GM18498 (cell line): ENCODE results near the gene FAM149A.

Experiments
- ATAC-seq: cut with Tn5 transposase; IDR thresholded peaks from one replicate; pipeline ENCODE4 v1.9.1; 2021; ENCODE audit warnings: mild to moderate bottlenecking, moderate library complexity; ENCODE audit not compliant: unreplicated experiment

The FAM149A gene

GRCh38 chr4:186104114-186104889, at the start of gene FAM149A:
Gene FAM149A, plus strand, starts transcription at chr4:186104704.
- peak; percentile 81 for ATAC-seq

- ATAC-seq, result peak; percentile 100
Observed at GRCh38 chr4:186058253-186058979, 46.1 kb upstream of the FAM149A start.

DNA sequence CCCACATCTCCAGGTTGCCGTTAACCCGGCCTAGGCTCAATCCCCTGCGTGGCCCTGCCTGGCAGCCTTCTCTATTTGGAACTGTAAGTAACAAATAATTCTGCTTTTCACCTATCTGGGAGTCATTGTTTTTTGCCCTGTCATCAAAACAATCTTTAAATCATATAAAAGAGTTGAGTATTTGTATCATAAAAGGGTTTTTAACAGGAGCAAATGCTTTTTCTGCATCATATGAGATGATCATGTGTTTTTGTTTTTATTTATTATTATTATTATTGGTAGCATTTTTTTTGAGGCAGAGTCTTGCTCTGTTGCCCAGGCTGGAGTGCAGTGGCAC, 45.6 kb upstream of the FAM149A start:
- ATAC-seq, result no peak

DNA sequence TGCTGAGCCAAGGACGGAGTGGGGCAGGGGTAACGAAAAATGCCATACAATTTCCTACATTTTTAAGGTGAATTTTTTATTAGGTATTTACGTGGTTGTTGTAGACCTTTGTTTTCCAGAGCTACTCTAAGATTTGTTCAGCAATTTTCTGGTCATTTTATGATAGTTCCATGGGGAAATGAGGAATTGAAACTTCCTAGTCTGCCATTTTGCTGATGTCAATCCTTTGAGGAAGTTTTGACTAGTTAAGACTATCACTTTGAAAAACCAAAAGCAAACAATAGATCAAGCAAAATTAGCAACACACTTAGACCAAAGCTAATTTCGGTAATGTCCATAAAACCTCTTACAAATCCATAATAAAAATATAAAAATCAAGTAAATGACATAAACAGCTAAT, 42.6 kb upstream of the FAM149A start:
- ATAC-seq, result no peak

DNA sequence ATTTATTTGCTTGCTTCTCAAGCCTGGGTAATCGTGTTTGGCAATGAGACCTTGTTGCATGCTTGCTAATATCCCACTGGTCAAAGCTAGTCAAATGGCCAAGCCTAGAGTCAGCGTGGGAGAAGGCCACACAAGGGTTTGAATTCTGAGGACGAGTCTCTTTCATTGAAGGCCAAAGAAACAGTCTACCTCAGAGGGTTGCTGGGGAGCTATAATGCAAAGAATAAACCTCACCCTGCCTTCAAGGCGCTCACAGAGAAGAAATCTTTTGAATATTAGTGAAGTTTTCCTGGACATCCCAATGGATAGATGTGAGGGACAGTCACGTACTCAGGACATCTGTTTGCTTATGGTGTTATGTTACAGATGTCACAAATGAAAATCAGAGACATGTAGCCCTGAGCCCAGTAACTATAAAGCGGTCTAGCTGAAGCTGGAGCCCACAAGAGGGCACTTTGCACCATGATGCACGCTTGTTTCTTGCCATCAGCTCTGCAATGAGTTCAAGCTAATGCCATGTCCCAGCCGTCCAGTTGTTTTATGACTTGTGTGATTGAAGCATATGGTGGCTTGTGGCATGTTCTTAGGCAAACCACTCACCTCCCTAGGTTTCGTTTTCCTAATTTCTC, 36.6 kb upstream of the FAM149A start:
- peak; percentile 94 for ATAC-seq

GRCh38 chr4:186068581-186069348, 35.7 kb upstream of the FAM149A start, which contains the start of gene TLR3:
Gene TLR3, plus strand, starts transcription at chr4:186069156. Its CDS starts 7,464 bp downstream, at chr4:186076620.
- no peak for ATAC-seq

GRCh38 chr4:186069729-186070128, 34.8 kb upstream of the FAM149A start:
- no peak for ATAC-seq

GRCh38 chr4:186072516-186072915, 32.0 kb upstream of the FAM149A start:
- no peak for ATAC-seq

DNA sequence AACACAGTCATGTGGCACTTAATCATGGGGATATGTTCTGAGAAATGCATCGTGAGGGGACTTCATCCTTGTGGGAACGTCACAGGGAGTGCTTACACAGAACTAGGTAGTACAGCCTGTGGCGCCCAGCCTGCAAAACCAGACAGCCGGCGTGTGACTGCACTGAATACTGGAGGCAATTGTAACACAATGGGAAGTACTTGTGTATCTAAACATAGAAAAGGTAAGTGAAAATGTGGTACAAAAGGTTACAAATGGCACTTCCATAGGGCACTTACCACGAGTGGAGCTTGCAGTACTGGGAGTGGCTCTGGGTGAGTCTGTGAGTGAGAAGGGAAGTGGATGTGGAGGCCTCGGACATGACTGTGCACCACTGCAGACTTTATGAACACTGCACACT, 30.3 kb upstream of the FAM149A start:
- no peak for ATAC-seq

GRCh38 chr4:186078981-186079638, 25.4 kb upstream of the FAM149A start:
- no peak for ATAC-seq

GRCh38 chr4:186079694-186080093, 24.8 kb upstream of the FAM149A start:
- ATAC-seq, result no peak

DNA sequence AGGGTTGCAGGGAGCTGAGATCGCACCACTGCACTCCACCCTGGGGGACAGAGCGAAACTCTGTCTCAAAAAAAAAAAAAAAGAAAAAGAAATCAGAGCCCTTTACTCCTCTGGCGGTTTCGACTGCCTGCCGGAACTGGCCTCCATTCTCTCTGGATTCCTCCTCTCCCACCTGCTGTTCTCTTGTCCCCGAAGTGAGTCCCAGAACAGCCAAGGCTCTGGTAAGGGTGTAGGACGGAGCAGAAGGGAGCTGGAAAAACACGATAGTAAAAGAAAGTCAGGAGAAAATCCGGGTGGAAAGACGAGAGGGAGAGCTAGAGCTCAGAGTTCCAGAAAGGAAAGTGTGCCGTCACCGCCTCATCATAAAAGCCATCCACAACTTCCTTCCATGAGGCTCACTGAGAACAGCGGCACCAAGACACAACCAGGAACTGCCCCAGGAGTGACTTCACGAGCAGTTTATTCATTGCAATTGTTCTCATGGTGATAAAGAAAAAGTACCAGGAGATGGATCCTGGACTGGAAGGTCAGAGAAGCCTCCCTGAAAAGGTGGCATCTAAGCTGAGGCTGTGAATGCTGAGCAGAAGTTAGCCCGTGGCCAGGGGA, 23.2 kb upstream of the FAM149A start:
- no peak for ATAC-seq

- no peak for ATAC-seq
Observed at GRCh38 chr4:186082221-186082620, 22.3 kb upstream of the FAM149A start.

GRCh38 chr4:186088523-186088922, 16.0 kb upstream of the FAM149A start:
- no peak for ATAC-seq

DNA sequence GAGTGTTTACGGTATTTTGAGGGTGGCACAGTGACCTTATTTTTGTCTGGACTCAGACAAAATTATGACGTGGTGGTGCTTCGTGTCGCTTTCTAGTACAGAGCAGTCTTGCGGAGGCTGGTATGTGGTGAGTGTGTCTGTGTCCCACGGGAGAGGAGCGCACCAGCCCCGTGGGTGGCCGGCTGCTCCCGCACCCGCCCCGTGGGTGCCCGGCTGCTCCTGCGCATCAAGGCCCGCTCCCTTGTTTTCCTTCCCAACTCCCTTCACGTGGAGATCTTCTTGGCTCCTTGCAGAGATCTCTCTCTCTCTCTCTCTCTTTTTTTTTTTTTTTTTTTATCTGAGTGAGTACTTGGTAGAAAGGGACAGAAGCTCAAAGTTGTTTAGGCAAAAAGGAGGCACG, 12.2 kb upstream of the FAM149A start:
- no peak for ATAC-seq

DNA sequence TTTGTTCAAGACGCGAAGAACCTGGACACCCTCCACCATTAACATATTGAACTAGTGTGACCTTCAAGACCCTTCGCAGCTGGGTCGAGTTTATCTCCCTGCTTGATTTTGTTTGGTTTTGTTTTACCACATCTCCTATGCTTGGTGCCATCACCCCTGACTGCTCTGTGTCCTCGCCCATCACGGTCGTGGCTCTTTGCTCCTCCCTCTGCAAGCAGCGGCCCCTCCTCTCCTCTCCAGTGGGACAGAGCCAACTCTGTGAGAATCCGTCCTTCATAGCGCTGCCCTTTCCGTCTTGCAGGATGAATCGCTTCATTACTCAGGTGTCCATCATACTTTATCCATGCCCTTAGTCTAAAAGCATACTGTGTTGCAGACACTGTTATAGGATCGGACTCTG, 9.1 kb upstream of the FAM149A start:
- ATAC-seq, result no peak

GRCh38 chr4:186096681-186097165, 7.8 kb upstream of the FAM149A start:
- no peak for ATAC-seq

GRCh38 chr4:186097386-186097785, 7.1 kb upstream of the FAM149A start:
- no peak for ATAC-seq

DNA sequence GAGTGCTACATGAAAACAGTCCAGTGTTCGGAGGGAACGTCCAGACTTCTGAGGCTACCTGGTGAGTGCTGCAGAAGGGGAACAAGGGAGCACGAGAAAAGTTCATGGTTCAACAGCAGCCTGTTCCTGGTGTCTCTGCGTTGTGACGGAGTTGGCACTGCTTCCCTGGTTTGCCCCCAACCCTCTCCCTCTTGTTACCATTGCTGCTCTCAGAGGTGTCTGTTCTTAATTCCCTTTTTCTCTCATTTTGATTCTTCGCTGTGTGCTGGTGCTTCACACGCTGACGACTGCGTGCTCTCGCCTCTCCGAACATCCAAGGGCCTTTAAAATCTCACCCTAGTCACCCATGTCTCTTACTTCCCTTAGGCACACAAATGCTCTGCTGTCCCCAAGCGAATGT, 1.6 kb upstream of the FAM149A start:
- no peak for ATAC-seq
